IMR-90 (cell line): ENCODE data around the gene PCSK5. TPM values are rescaled to one million over a fixed set of nuclear protein-coding genes. Genes with fewer than 3 reads are reported as not detected.

Source experiments
- ATAC-seq: fragments of 200-7000 bp; cut with Tn5 transposase; 2 replicates; pipeline ENCODE4 v1.9.1; 2020; ENCODE audit warnings: low read depth, mild to moderate bottlenecking, moderate library complexity
- BruUV-seq: library from RNA; stranded (reverse); fragments of 400-500 nt; replicated peaks from 2 replicates; lab custom pipeline; 2021; lab: Mats Ljungman, UMichigan
- CTCF ChIA-PET: fragments of 300-600 bp; formaldehyde crosslinking; extraction: SDS; loops from one replicate; lab custom pipeline; 2021; ENCODE audit warnings: antibody characterized with exemption; lab: Yijun Ruan, JAX
- POLR2A ChIA-PET: fragments of 300-600 bp; sonication (Branson Sonifier 250); formaldehyde crosslinking; loops from one replicate; lab custom pipeline; 2022; ENCODE audit warnings: antibody characterized with exemption; ENCODE audit not compliant: unreplicated experiment; lab: Charles Lee
- DNase-seq: peaks from one replicate; pipeline ENCODE4 v3.0.0; 2013
- H2AFZ ChIP-seq: replicated peaks from 2 replicates; pipeline ENCODE3; 2013; ENCODE audit warnings: low read length, mild to moderate bottlenecking; ENCODE audit not compliant: poor library complexity
- H2AK5ac ChIP-seq: 2 replicates; pipeline ENCODE4 v1.6.1; 2013; ENCODE audit warnings: low read depth, low read length, inconsistent platforms
- H2AK9ac ChIP-seq: replicated peaks from 2 replicates; pipeline ENCODE3; 2013; ENCODE audit warnings: mild to moderate bottlenecking, low read depth, low read length, moderate library complexity; ENCODE audit not compliant: poor library complexity
- H2BK120ac ChIP-seq: 2 replicates; pipeline ENCODE4 v1.6.1; 2013; ENCODE audit warnings: low read depth, low read length, inconsistent platforms
- H2BK15ac ChIP-seq: 3 replicates; pipeline ENCODE4 v1.6.1; 2013; ENCODE audit warnings: low read depth, low read length, inconsistent platforms
- H2BK20ac ChIP-seq: 2 replicates; pipeline ENCODE4 v1.6.1; 2013; ENCODE audit warnings: low read depth, mild to moderate bottlenecking, inconsistent platforms, low read length, moderate library complexity
- H2BK5ac ChIP-seq: 2 replicates; pipeline ENCODE4 v1.6.1; 2013; ENCODE audit warnings: mild to moderate bottlenecking, low read depth, low read length, inconsistent platforms; ENCODE audit not compliant: poor library complexity, severe bottlenecking
- H3K14ac ChIP-seq: replicated peaks from 2 replicates; pipeline ENCODE4 v1.6.1; 2013; ENCODE audit warnings: low read depth, low read length, inconsistent platforms
- H3K18ac ChIP-seq: 2 replicates; pipeline ENCODE4 v1.6.1; 2013; ENCODE audit warnings: low read depth, low read length, control low read depth
- H3K23ac ChIP-seq: 2 replicates; pipeline ENCODE4 v1.6.1; 2013; ENCODE audit warnings: low read depth, low read length, inconsistent platforms
- H3K27ac ChIP-seq: 2 replicates; pipeline ENCODE4 v1.5.1; 2013; ENCODE audit warnings: mild to moderate bottlenecking, control low read depth, low read length; ENCODE audit not compliant: insufficient read depth
- H3K27me3 ChIP-seq: 2 replicates; pipeline ENCODE4 v1.6.1; 2013; ENCODE audit warnings: low read length; ENCODE audit not compliant: control insufficient read depth, insufficient read depth
- H3K36me3 ChIP-seq: 2 replicates; pipeline ENCODE4 v1.6.1; 2013; ENCODE audit warnings: low read length, mixed read lengths; ENCODE audit not compliant: control insufficient read depth, insufficient read depth
- H3K4ac ChIP-seq: 2 replicates; pipeline ENCODE4 v1.6.1; 2013; ENCODE audit warnings: low read depth, low read length, inconsistent platforms
- H3K4me1 ChIP-seq: 2 replicates; pipeline ENCODE4 v1.6.1; 2013; ENCODE audit warnings: low read length, mixed read lengths; ENCODE audit not compliant: control insufficient read depth, insufficient read depth
- H3K4me2 ChIP-seq: 2 replicates; pipeline ENCODE4 v1.6.1; 2013; ENCODE audit warnings: low read depth, mild to moderate bottlenecking, control low read depth, low read length, moderate library complexity
- H3K4me3 ChIP-seq: 2 replicates; pipeline ENCODE4 v1.5.1; 2013; ENCODE audit warnings: low read depth, mild to moderate bottlenecking, control low read depth, low read length, moderate library complexity; ENCODE audit not compliant: insufficient read depth
- H3K56ac ChIP-seq: 2 replicates; pipeline ENCODE4 v1.6.1; 2013; ENCODE audit warnings: low read length, inconsistent platforms; ENCODE audit not compliant: insufficient read depth; ENCODE audit errors: extremely low read depth
- H3K79me1 ChIP-seq, 2 experiments: 2 replicates each; pipeline ENCODE4 v1.6.1; 2013; ENCODE audit warnings: low read length in 2 of 2, inconsistent platforms in 1 of 2, low read depth in 1 of 2
- H3K9ac ChIP-seq: 2 replicates; pipeline ENCODE4 v1.6.1; 2013; ENCODE audit warnings: low read depth, low read length, control low read depth
- H3K9me1 ChIP-seq: 2 replicates; pipeline ENCODE4 v1.6.1; 2013; ENCODE audit warnings: low read length, inconsistent platforms; ENCODE audit not compliant: insufficient read depth
- H3K9me3 ChIP-seq: 2 replicates; pipeline ENCODE4 v1.6.1; 2013; ENCODE audit warnings: low read length; ENCODE audit not compliant: control insufficient read depth, insufficient read depth
- H4K20me1 ChIP-seq: 2 replicates; pipeline ENCODE4 v1.6.1; 2013; ENCODE audit warnings: low read length, inconsistent platforms; ENCODE audit not compliant: insufficient read depth
- H4K5ac ChIP-seq: 2 replicates; pipeline ENCODE4 v1.6.1; 2013; ENCODE audit warnings: mild to moderate bottlenecking, low read depth, low read length, control low read depth
- H4K8ac ChIP-seq, 2 experiments: 2 replicates each; pipeline ENCODE4 v1.6.1; 2013; ENCODE audit warnings: low read depth in 2 of 2, low read length in 2 of 2, control low read depth in 1 of 2, inconsistent platforms in 1 of 2
- H4K91ac ChIP-seq: 2 replicates; pipeline ENCODE4 v1.6.1; 2013; ENCODE audit warnings: low read depth, low read length, inconsistent platforms; ENCODE audit not compliant: insufficient read depth
- BHLHE40 ChIP-seq: fragments of 150-350 bp; IDR thresholded peaks from 2 replicates; pipeline ENCODE4 v1.6.1; 2016; ENCODE audit warnings: mild to moderate bottlenecking, low read depth, low read length
- CEBPB ChIP-seq: IDR thresholded peaks from 2 replicates; pipeline ENCODE4 v1.6.1; 2012; ENCODE audit warnings: low read depth, low read length, improper control_type of control experiment
- CHD1 ChIP-seq: IDR thresholded peaks from 2 replicates; pipeline ENCODE4 v1.6.1; 2012; ENCODE audit warnings: low read depth, low read length, improper control_type of control experiment
- FOS ChIP-seq: fragments of 150-350 bp; IDR thresholded peaks from 2 replicates; pipeline ENCODE4 v1.6.1; 2016; ENCODE audit warnings: low read depth, low read length
- MAFK ChIP-seq: IDR thresholded peaks from 2 replicates; pipeline ENCODE4 v1.6.1; 2012; ENCODE audit warnings: low read depth, low read length, improper control_type of control experiment
- MAZ ChIP-seq: IDR thresholded peaks from 2 replicates; pipeline ENCODE4 v1.6.1; 2012; ENCODE audit warnings: low read depth, mild to moderate bottlenecking, low read length, improper control_type of control experiment, moderate library complexity, borderline replicate concordance
- MXI1 ChIP-seq: IDR thresholded peaks from 2 replicates; pipeline ENCODE4 v1.6.1; 2012; ENCODE audit warnings: low read depth, mild to moderate bottlenecking, low read length, moderate library complexity, borderline replicate concordance
- NFE2L2 ChIP-seq: fragments of 150-350 bp; IDR thresholded peaks from 2 replicates; pipeline ENCODE4 v1.6.1; 2016; ENCODE audit warnings: low read depth, mild to moderate bottlenecking, low read length
- POLR2A ChIP-seq: IDR thresholded peaks from 2 replicates; pipeline ENCODE4 v1.6.1; 2012; ENCODE audit warnings: mild to moderate bottlenecking, low read depth, low read length
- RAD21 ChIP-seq: IDR thresholded peaks from 2 replicates; pipeline ENCODE4 v1.6.1; 2012; ENCODE audit warnings: low read length, improper control_type of control experiment
- RCOR1 ChIP-seq: IDR thresholded peaks from 2 replicates; pipeline ENCODE4 v1.6.1; 2012; ENCODE audit warnings: mild to moderate bottlenecking, low read length, improper control_type of control experiment; ENCODE audit not compliant: insufficient replicate concordance
- RFX5 ChIP-seq: IDR thresholded peaks from 2 replicates; pipeline ENCODE4 v1.8.0; 2012; ENCODE audit warnings: low read depth, mild to moderate bottlenecking, low read length, moderate library complexity
- SMC3 ChIP-seq: fragments of 150-350 bp; IDR thresholded peaks from 2 replicates; pipeline ENCODE4 v1.6.1; 2016; ENCODE audit warnings: low read depth, mild to moderate bottlenecking, antibody characterized with exemption, low read length, moderate library complexity
- WGBS, 2 experiments: methylation state at CpG; one replicate each; pipeline versions ENCODE4 v1.1.5 to v1.1.7; 2013; ENCODE audit warnings: missing lambda C conversion rate in 2 of 2; ENCODE audit not compliant: insufficient read length in 1 of 2; ENCODE audit errors: extremely low coverage in 2 of 2; 5-methylcytosine and 5-hydroxymethylcytosine counted together
- dilution Hi-C: fragments of 300-500 bp; cut with HindIII; formaldehyde crosslinking; loops from one replicate; pipeline ENCODE4 v1.14.3; 2018; ENCODE audit warnings: low sequenced_read_pairs; ENCODE audit not compliant: unreplicated experiment
- in situ Hi-C: fragments of 300-500 bp; cut with MboI; formaldehyde crosslinking; loops from 3 replicates; pipeline ENCODE4 v1.14.3; 2019; ENCODE audit warnings: low sequenced_read_pairs, inconsistent platforms, mixed read lengths
- intact Hi-C: fragments of 100-400 bp; cut with micrococcal nuclease; formaldehyde crosslinking; loops from 2 replicates; pipeline ENCODE4 v1.10.0; 2022
- polyA plus RNA-seq, 3 experiments: library from polyadenylated mRNA; depleted of rRNA; stranded (reverse); fragments of >200 nt; gene quantifications; 2 replicates each; pipeline ENCODE4 v1.2.3, GENCODE V29; 2012; ENCODE audit warnings: low replicate concordance in 1 of 3
- total RNA-seq: library from RNA; depleted of rRNA; stranded (reverse); fragments of >200 nt; gene quantifications from 2 replicates; pipeline ENCODE4 v1.2.3, GENCODE V29; 2012
- TF ChIP-seq, protein P1 (sequence below): fragments of 150-350 bp; IDR thresholded peaks from 2 replicates; pipeline ENCODE4 v1.6.1; 2016; ENCODE audit warnings: low read depth, mild to moderate bottlenecking, low read length, moderate library complexity, borderline replicate concordance
- TF ChIP-seq, protein P2 (sequence below): fragments of 150-350 bp; IDR thresholded peaks from 2 replicates; pipeline ENCODE4 v1.6.1; 2017; ENCODE audit warnings: mild to moderate bottlenecking, antibody characterized with exemption, low read length, low read depth
- TF ChIP-seq, protein P3 (sequence below): conservative IDR thresholded peaks from 2 replicates; pipeline ENCODE4 v1.5.1; 2012; ENCODE audit warnings: mild to moderate bottlenecking, low read depth, low read length, improper control_type of control experiment

PCSK5 gene
- total and polyA plus RNA-seq, 2 of the 4 experiments (the other 2 are of a cell fraction): 1.5 to 3.0 TPM

DNA sequence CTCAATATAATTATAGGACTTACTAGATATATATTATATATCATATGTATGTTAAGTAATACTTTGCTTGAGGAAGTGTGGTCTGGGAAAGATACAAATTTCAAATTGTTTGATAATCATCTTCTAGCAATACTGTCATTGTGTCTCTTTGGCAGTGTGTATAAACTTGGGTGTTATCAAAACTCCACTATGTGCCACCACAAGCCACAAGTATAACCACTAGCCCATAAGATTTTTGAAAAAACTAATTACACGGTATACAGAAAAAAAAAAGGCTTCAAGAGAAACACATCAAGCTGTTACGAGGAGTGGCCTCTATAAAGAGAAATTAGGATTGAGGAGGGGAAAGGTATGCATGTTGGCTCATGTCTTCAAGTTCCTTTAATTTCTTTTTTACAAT is 44.7 kb upstream of the PCSK5 start:
- no peak overlapping the region for H3K56ac ChIP-seq
- TF ChIP-seq RCOR1: no peak
- no peak for TF ChIP-seq MAFK
- no peak for TF ChIP-seq RAD21
- no peak for TF ChIP-seq SMC3
- no peak for TF ChIP-seq RFX5
- TF ChIP-seq, protein P1, sequence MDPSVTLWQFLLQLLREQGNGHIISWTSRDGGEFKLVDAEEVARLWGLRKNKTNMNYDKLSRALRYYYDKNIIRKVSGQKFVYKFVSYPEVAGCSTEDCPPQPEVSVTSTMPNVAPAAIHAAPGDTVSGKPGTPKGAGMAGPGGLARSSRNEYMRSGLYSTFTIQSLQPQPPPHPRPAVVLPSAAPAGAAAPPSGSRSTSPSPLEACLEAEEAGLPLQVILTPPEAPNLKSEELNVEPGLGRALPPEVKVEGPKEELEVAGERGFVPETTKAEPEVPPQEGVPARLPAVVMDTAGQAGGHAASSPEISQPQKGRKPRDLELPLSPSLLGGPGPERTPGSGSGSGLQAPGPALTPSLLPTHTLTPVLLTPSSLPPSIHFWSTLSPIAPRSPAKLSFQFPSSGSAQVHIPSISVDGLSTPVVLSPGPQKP: no peak
- TF ChIP-seq BHLHE40: no peak
- no peak for TF ChIP-seq CHD1
- no peak for TF ChIP-seq FOS
- no peak for TF ChIP-seq NFE2L2
- no peak for TF ChIP-seq CEBPB
- TF ChIP-seq POLR2A: no peak
- TF ChIP-seq, protein P2, sequence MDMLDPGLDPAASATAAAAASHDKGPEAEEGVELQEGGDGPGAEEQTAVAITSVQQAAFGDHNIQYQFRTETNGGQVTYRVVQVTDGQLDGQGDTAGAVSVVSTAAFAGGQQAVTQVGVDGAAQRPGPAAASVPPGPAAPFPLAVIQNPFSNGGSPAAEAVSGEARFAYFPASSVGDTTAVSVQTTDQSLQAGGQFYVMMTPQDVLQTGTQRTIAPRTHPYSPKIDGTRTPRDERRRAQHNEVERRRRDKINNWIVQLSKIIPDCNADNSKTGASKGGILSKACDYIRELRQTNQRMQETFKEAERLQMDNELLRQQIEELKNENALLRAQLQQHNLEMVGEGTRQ: no peak
- no peak for TF ChIP-seq MXI1
- TF ChIP-seq MAZ: no peak
- TF ChIP-seq, protein P3, sequence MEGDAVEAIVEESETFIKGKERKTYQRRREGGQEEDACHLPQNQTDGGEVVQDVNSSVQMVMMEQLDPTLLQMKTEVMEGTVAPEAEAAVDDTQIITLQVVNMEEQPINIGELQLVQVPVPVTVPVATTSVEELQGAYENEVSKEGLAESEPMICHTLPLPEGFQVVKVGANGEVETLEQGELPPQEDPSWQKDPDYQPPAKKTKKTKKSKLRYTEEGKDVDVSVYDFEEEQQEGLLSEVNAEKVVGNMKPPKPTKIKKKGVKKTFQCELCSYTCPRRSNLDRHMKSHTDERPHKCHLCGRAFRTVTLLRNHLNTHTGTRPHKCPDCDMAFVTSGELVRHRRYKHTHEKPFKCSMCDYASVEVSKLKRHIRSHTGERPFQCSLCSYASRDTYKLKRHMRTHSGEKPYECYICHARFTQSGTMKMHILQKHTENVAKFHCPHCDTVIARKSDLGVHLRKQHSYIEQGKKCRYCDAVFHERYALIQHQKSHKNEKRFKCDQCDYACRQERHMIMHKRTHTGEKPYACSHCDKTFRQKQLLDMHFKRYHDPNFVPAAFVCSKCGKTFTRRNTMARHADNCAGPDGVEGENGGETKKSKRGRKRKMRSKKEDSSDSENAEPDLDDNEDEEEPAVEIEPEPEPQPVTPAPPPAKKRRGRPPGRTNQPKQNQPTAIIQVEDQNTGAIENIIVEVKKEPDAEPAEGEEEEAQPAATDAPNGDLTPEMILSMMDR: no peak
- H3K9me3 ChIP-seq: no peaks in the 10 kb centered on the region
- H2AK9ac ChIP-seq: no peak overlapping the region
- no peak for DNase-seq
- H4K20me1 ChIP-seq: no peaks in the 10 kb centered on the region
- no peaks in the 10 kb centered on the region for H3K36me3 ChIP-seq
- H3K27me3 ChIP-seq: no peaks in the 10 kb centered on the region
- H3K23ac ChIP-seq: no peak overlapping the region
- no peak overlapping the region for H3K18ac ChIP-seq
- no peak overlapping the region for H2BK15ac ChIP-seq
- H3K9ac ChIP-seq: no peak overlapping the region
- no peaks in the 10 kb centered on the region for H3K9me1 ChIP-seq
- intact Hi-C loops: no loop called here
- H2BK5ac ChIP-seq: no peak overlapping the region
- BruUV-seq: no TSS peak
- POLR2A ChIA-PET: no interaction called here
- H3K14ac ChIP-seq: no peak overlapping the region
- no CpG with 5 or more reads among the region's 2 CpGs for WGBS, 2 experiments
- no peak overlapping the region for H3K27ac ChIP-seq
- H3K4ac ChIP-seq: no peak overlapping the region
- H2AFZ ChIP-seq: no peak overlapping the region
- in situ Hi-C loops: no loop called here
- H3K4me2 ChIP-seq: no peak overlapping the region
- no peaks in the 10 kb centered on the region for H3K79me1 ChIP-seq
- no peak overlapping the region for H4K91ac ChIP-seq
- H4K8ac ChIP-seq: no peak overlapping the region
- no peak overlapping the region for H4K5ac ChIP-seq
- dilution Hi-C loops: no loop called here
- H2BK120ac ChIP-seq: no peak overlapping the region
- CTCF ChIA-PET: interaction anchor here (0.6 to 1.0 kb wide), 2 partner anchors 21 to 1283 kb away, joined by 3 to 4 read pairs; no protein-coding TSS in a partner anchor
- H2BK20ac ChIP-seq: no peak overlapping the region
- H3K4me3 ChIP-seq: no peak overlapping the region
- no peaks in the 10 kb centered on the region for H3K4me1 ChIP-seq
- no peak overlapping the region for H2AK5ac ChIP-seq
- ATAC-seq: no peak
